K562 (cell line): ENCODE data around the gene TRIM68. TPM values are rescaled to one million over a fixed set of nuclear protein-coding genes. Genes with fewer than 3 reads are reported as not detected.

ENCODE experiments used
- ATAC-seq: fragments of 200-7000 bp; cut with Tn5 transposase; 3 replicates; pipeline ENCODE4 v1.9.1; 2020; ENCODE audit warnings: moderate library complexity
- BruUV-seq: library from RNA; stranded (reverse); fragments of 400-500 nt; replicated peaks from 2 replicates; lab custom pipeline; 2021; lab: Mats Ljungman, UMichigan
- CTCF ChIA-PET: fragments of 300-600 bp; formaldehyde crosslinking; extraction: SDS; loops from one replicate; lab custom pipeline; 2021; ENCODE audit warnings: low intra/inter-chr PET ratio; lab: Yijun Ruan, JAX
- POLR2A ChIA-PET: fragments of 300-600, 350-650 bp; sonication (Branson Sonifier 250); formaldehyde crosslinking; extraction: SDS; loops from one replicate; lab custom pipeline; 2021; ENCODE audit warnings: antibody characterized with exemption, inconsistent platforms; lab: Yijun Ruan, JAX
- DNase-seq, 4 experiments: peaks; one replicate each; pipeline versions ENCODE4 v3.0.0 to v3.0.0-alpha.2; 2011 to 2018; ENCODE audit warnings: low spot score in 3 of 4, mixed read lengths in 3 of 4; ENCODE audit errors: extremely low read depth in 1 of 4
- FAIRE-seq: peaks from 2 replicates; lab custom pipeline; 2011; peaks lifted over from hg19 to GRCh38; lab: Jason Lieb, UNC
- H2AFZ ChIP-seq: 2 replicates; pipeline ENCODE4 v1.6.0; 2011; ENCODE audit warnings: low read depth, low read length, control low read depth, inconsistent platforms
- H3K27ac ChIP-seq: fragments of 200-600 bp; 3 replicates; pipeline ENCODE4 v1.8.0; 2011; ENCODE audit warnings: low read depth, mild to moderate bottlenecking, control low read depth, inconsistent platforms, low read length, moderate library complexity, mixed read lengths; ENCODE audit errors: extremely low read depth
- H3K27me3 ChIP-seq, 2 experiments: fragments of 300-600 bp in 1 of 2; 2 replicates in 1 of 2; 3 replicates in 1 of 2; pipeline versions ENCODE4 v1.6.0 to v1.8.0; 2011; ENCODE audit warnings: inconsistent platforms in 2 of 2, low read length in 2 of 2, mild to moderate bottlenecking in 1 of 2, mixed read lengths in 1 of 2, moderate library complexity in 1 of 2; ENCODE audit not compliant: control insufficient read depth in 2 of 2, insufficient read depth in 2 of 2
- H3K36me3 ChIP-seq: fragments of 300-600 bp; 3 replicates; pipeline ENCODE4 v1.8.0; 2011; ENCODE audit warnings: mild to moderate bottlenecking, low read length, inconsistent platforms; ENCODE audit not compliant: control insufficient read depth, insufficient read depth
- H3K4me1 ChIP-seq, 2 experiments: fragments of 200-600 bp in 1 of 2; replicated peaks in 1 of 2; 2 replicates in 1 of 2; 3 replicates in 1 of 2; pipeline versions ENCODE4 v1.5.1 to v1.8.0; 2011; ENCODE audit warnings: inconsistent platforms in 2 of 2, low read length in 2 of 2, mild to moderate bottlenecking in 1 of 2, mixed read lengths in 1 of 2, moderate library complexity in 1 of 2; ENCODE audit not compliant: control insufficient read depth in 2 of 2, insufficient read depth in 2 of 2
- H3K4me2 ChIP-seq: 2 replicates; pipeline ENCODE4 v1.6.1; 2011; ENCODE audit warnings: low read length, control low read depth, inconsistent platforms, mixed read lengths; ENCODE audit not compliant: insufficient read depth
- H3K4me3 ChIP-seq: fragments of 200-600 bp; sonication (generic), shearing (Covaris generic); 2 replicates; pipeline ENCODE4 v1.5.1; 2016; ENCODE audit warnings: control low read depth, inconsistent platforms
- H3K79me2 ChIP-seq: fragments of 200-600 bp; 3 replicates; pipeline ENCODE4 v1.8.0; 2011; ENCODE audit warnings: low read length, inconsistent platforms; ENCODE audit not compliant: control insufficient read depth, insufficient read depth
- H3K9ac ChIP-seq, 2 experiments: 2 replicates each; pipeline versions ENCODE4 v1.6.0 to v1.6.1; 2011; ENCODE audit warnings: low read depth in 2 of 2, low read length in 2 of 2, control low read depth in 1 of 2, inconsistent platforms in 1 of 2, mild to moderate bottlenecking in 1 of 2, mixed read lengths in 1 of 2; ENCODE audit not compliant: insufficient read depth in 1 of 2
- H3K9me1 ChIP-seq: one replicate; pipeline ENCODE4 v1.6.0; 2011; ENCODE audit warnings: inconsistent platforms, mild to moderate bottlenecking, low read length, moderate library complexity; ENCODE audit not compliant: control insufficient read depth, insufficient read depth
- H3K9me3 ChIP-seq: replicated peaks from 2 replicates; pipeline ENCODE4 v1.5.1; 2011; ENCODE audit warnings: low read depth, low read length, inconsistent platforms; ENCODE audit not compliant: control insufficient read depth, insufficient read depth
- H4K20me1 ChIP-seq: replicated peaks from 2 replicates; pipeline ENCODE4 v1.6.1; 2011; ENCODE audit warnings: low read length, inconsistent platforms, mixed read lengths; ENCODE audit not compliant: control insufficient read depth, insufficient read depth
- ATF1 ChIP-seq, 2 experiments: fragments of 450-650 bp in 1 of 2; IDR thresholded peaks; 2 replicates each; pipeline ENCODE4 v1.6.1; 2016; ENCODE audit warnings: missing compliant biosample characterization in 1 of 2, missing genetic modification characterization in 1 of 2
- CBFA2T3 ChIP-seq: fragments of 450-650 bp; IDR thresholded peaks from 2 replicates; pipeline ENCODE4 v1.6.1; 2017
- CEBPZ ChIP-seq: fragments of 150-350 bp; IDR thresholded peaks from 2 replicates; pipeline ENCODE4 v1.6.1; 2014; ENCODE audit warnings: low read depth, mild to moderate bottlenecking, low read length, borderline replicate concordance
- E2F4 ChIP-seq: sonication (generic); formaldehyde crosslinking; IDR thresholded peaks from 2 replicates; pipeline ENCODE4 v1.8.0; 2022; ENCODE audit warnings: mild to moderate bottlenecking, low read depth, missing genetic modification reagents
- HEY1 ChIP-seq: fragments of 250-450 bp; sonication (Bioruptor Pico); IDR thresholded peaks from 2 replicates; pipeline ENCODE4 v1.5.0; 2020; ENCODE audit warnings: mild to moderate bottlenecking, moderate library complexity, borderline replicate concordance
- SIX5 ChIP-seq, 2 experiments: IDR thresholded peaks; 2 replicates each; pipeline ENCODE4 v1.6.1; 2011; ENCODE audit warnings: low read length in 2 of 2, borderline replicate concordance in 1 of 2, low read depth in 1 of 2, mild to moderate bottlenecking in 1 of 2, moderate library complexity in 1 of 2; ENCODE audit not compliant: insufficient read depth in 1 of 2
- TBP ChIP-seq: optimal IDR thresholded peaks from 2 replicates; pipeline ENCODE3; 2011; ENCODE audit warnings: low read depth, low read length, improper control_type of control experiment
- TOE1 ChIP-seq, 2 experiments: fragments of 450-650 bp in 1 of 2; sonication (generic) in 1 of 2; formaldehyde crosslinking in 1 of 2; IDR thresholded peaks; 2 replicates each; pipeline versions ENCODE4 v1.7.1 to v1.8.0; 2016 to 2022; ENCODE audit warnings: borderline replicate concordance in 2 of 2, mild to moderate bottlenecking in 2 of 2, antibody characterized with exemption in 1 of 2, inconsistent platforms in 1 of 2, low read depth in 1 of 2, missing genetic modification reagents in 1 of 2, moderate library complexity in 1 of 2
- ZBTB5 ChIP-seq: fragments of 450-650 bp; IDR thresholded peaks from 2 replicates; pipeline ENCODE4 v1.6.1; 2017; ENCODE audit warnings: antibody characterized with exemption
- ZNF217 ChIP-seq: sonication (generic); formaldehyde crosslinking; IDR thresholded peaks from 2 replicates; pipeline ENCODE4 v1.8.0; 2022; ENCODE audit warnings: mild to moderate bottlenecking, missing genetic modification reagents
- ZNF239 ChIP-seq: fragments of 250-450 bp; sonication (Bioruptor Pico); IDR thresholded peaks from 2 replicates; pipeline ENCODE4 v1.4.0; 2020; ENCODE audit warnings: mild to moderate bottlenecking
- ZSCAN29 ChIP-seq: fragments of 450-650 bp; IDR thresholded peaks from 2 replicates; pipeline ENCODE4 v1.6.1; 2017
- WGBS: fragments of 100-300 bp; shearing (Covaris generic); methylation state at CpG from one replicate; pipeline ENCODE4 v1.1.6; 2016; ENCODE audit warnings: low coverage, mixed read lengths; ENCODE audit not compliant: insufficient coverage; ENCODE audit errors: missing lambda C conversion rate; 5-methylcytosine and 5-hydroxymethylcytosine counted together
- in situ Hi-C: fragments of 300-500 bp; cut with MboI; formaldehyde crosslinking; loops from 4 replicates; pipeline ENCODE4 v1.15.0; 2018; ENCODE audit warnings: inconsistent platforms, mixed read lengths
- intact Hi-C: fragments of 100-400 bp; cut with micrococcal nuclease; formaldehyde crosslinking; loops from 2 replicates; pipeline ENCODE4 v1.14.2; 2022
- polyA plus RNA-seq, 8 experiments: library from polyadenylated mRNA; depleted of rRNA in 4 of 8; stranded (reverse) in 5 of 8; unstranded in 3 of 8; fragments of >200 nt; fragmentation: Nextera tagmentation in 2 of 8; fragmentation: Illumina TruSeq in 1 of 8; extraction: Ambion mirVana in 2 of 8; extraction: Trizol in 1 of 8; gene quantifications; 2 replicates each; pipeline versions ENCODE4 v1.2.1 to v1.2.3, GENCODE V29; 2011 to 2014; ENCODE audit warnings: inconsistent platforms in 1 of 8, missing spikeins in 1 of 8
- total RNA-seq, 7 experiments: library from RNA; depleted of rRNA in 6 of 7; stranded (reverse); fragments of >200 nt in 6 of 7; fragmentation: Illumina TruSeq in 2 of 7; extraction: Trizol in 2 of 7; gene quantifications; 2 replicates each; pipeline versions ENCODE4 v1.2.1 to v1.2.3, GENCODE V29; 2011 to 2021; ENCODE audit warnings: low replicate concordance in 1 of 7
- TF ChIP-seq, protein P1 (sequence below): IDR thresholded peaks from 2 replicates; pipeline ENCODE4 v1.6.1; 2011; ENCODE audit not compliant: insufficient read length; ENCODE audit errors: extremely low read depth

The TRIM68 gene
- total and polyA plus RNA-seq, 9 of the 15 experiments (the other 6 are each of a cell fraction or from before 2014, with no cell fraction given), result 5.2 to 10.9 (median 7.9) TPM

GRCh38 chr11:4641501-4641900, 33.5 kb upstream of the TRIM68 start:
- in situ Hi-C loops, result loop anchor here (25.0 kb wide), 1 partner anchor 1696 kb away; no protein-coding TSS in a partner anchor
- intact Hi-C loops, result no loop called here
- Histone ChIP-seq H4K20me1 (no peaks in the 10 kb centered on the region), H3K9ac (no peak overlapping the region), H3K79me2 (no peaks in the 10 kb centered on the region), H3K4me2 (no peak overlapping the region), H3K36me3 (no peaks in the 10 kb centered on the region), H3K4me3 (no peak overlapping the region), H2AFZ (no peak overlapping the region), H3K4me1 (peaks cover 0 to 4% of the 10 kb centered on the region in 2 experiments; a peak in 3 of 5 replicates), H3K9me3 (no peaks in the 10 kb centered on the region), H3K27me3 (peaks cover 0 to 38% of the 10 kb centered on the region in 2 experiments; a peak in 3 of 5 replicates), H3K27ac (no peak overlapping the region), H3K9me1 (no peaks in the 10 kb centered on the region)
- DNase-seq, result no peak
- ATAC-seq, result no peak
- ChIA-PET CTCF (no interaction called here), POLR2A (no interaction called here)
- no peak for FAIRE-seq
- WGBS, result 9% methylated on average over 7 of the region's 7 CpGs
- BruUV-seq, result no TSS peak
- TF ChIP-seq HEY1 (CRISPR knock-in tag) (no peak), TBP (no peak), TOE1 (IDR thresholded peaks at IDR 0.05; ENCODE audit: borderline replicate concordance) (no peak), TOE1 (CRISPR knock-in tag; IDR thresholded peaks at IDR 0.05; ENCODE audit: borderline replicate concordance, low read depth) (no peak), CEBPZ (no peak), ATF1 (CRISPR knock-in tag; IDR thresholded peaks at IDR 0.05) (no peak), ATF1 (tag; IDR thresholded peaks at IDR 0.05) (no peak), ZNF239 (no peak), ZSCAN29 (no peak), SIX5 (IDR thresholded peaks at IDR 0.05; ENCODE audit: borderline replicate concordance in 1 of 2, insufficient read depth in 1 of 2, low read depth in 1 of 2, low read length in 2 of 2) (no peak), E2F4 (CRISPR knock-in tag) (no peak), ZBTB5 (no peak), CBFA2T3 (no peak), ZNF217 (no peak)
- TF ChIP-seq, protein P1, sequence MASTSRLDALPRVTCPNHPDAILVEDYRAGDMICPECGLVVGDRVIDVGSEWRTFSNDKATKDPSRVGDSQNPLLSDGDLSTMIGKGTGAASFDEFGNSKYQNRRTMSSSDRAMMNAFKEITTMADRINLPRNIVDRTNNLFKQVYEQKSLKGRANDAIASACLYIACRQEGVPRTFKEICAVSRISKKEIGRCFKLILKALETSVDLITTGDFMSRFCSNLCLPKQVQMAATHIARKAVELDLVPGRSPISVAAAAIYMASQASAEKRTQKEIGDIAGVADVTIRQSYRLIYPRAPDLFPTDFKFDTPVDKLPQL, result no peak
